HG03342 (cell line): ENCODE data around the gene TAAR9.

ENCODE experiments used
- ATAC-seq: cut with Tn5 transposase; IDR thresholded peaks from one replicate; pipeline ENCODE4 v1.9.1; 2021; ENCODE audit warnings: mild to moderate bottlenecking, moderate library complexity; ENCODE audit not compliant: unreplicated experiment

TAAR9 gene, protein sequence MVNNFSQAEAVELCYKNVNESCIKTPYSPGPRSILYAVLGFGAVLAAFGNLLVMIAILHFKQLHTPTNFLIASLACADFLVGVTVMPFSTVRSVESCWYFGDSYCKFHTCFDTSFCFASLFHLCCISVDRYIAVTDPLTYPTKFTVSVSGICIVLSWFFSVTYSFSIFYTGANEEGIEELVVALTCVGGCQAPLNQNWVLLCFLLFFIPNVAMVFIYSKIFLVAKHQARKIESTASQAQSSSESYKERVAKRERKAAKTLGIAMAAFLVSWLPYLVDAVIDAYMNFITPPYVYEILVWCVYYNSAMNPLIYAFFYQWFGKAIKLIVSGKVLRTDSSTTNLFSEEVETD

DNA sequence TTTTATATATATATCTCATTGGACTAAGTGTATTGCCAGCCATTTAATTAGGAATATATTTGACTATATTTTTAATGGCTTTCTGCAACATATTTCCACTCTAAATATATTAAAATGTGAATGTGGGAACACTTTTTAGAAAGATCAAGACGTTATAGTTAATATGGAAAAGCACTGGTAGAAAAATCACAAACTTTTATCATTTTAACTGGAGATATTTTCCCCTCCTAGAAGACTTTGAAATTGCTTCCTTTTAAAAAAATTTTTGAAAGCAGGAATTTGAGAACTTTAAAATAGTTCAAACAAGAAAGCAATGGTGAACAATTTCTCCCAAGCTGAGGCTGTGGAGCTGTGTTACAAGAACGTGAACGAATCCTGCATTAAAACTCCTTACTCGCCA is at the start of gene TAAR9:
Gene TAAR9 (plus strand): TSS at position 301 of the 400 bp plus-strand sequence. CDS start 13 bp downstream, at position 314.
- no peak for ATAC-seq

DNA sequence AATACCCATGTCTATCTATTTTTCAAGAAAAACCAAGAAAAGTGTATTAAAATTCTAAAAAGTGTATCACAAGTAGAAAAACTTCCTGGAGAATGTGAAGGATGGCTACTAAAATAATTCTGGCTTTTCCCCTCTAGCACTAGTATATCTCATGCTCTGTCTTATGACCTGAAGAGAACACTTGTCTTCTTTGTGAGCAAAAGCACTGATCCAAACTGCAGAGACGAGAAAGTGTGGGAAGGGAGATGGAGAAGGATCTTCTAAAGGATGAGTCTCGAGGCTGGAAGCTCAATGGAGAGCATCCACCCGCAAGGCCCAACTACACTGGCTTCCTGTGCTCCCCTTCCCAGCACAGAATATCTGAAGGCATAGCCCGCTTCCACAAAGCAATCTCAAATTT is 48.7 kb upstream of the TAAR9 start:
- no peak for ATAC-seq

DNA sequence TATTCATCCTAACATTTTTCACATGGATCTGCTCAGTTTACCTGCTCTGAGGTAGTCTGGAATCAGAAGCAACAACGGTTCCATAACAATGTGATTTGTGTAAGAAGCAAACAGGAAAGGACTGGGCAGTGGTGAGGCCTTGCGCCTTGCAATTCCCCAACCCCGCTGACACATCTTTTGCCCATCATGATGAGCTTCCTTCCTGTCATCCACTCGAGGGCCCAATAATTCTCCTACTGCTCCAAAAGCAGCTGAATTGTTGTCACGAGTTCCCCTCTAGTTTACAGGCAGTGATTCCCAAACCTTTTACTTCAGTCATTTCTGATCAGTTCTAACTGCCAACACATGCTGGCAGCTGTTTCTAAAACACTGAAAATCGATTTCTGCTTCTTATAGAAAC is 48.1 kb upstream of the TAAR9 start:
- ATAC-seq, result peak; percentile 42

DNA sequence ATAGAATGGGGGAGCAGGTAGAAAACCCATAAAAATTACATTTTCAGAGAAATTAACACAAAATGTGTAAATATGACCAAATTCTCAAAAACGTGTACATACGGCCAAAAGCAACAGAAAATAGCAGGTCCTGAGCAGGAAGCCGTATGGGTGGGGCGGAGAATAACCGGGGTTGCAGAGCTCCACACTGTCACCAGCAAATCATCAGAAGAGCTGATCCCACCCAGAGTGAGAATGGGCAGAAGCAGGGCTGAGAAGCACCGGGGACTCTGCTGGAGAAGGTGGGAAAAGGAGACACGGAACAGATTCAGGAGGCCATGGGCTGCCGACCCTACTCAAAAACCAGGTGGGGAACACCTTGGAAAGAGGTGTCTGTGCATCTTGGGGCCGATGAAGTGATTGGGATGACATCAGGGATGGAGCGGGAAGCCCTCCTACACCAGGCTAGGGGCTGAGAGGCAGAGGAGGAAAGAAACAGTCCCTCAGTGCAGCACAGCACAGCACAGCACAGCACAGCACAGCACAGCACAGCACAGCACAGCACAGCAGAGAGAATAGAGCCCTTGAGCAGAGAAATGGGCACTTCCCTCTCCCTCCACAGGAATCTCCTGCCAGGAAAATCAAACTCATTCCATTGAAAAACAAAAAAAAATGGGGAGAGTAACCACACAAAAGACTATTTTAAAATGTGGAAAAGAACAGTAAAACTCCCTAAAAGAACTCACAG is 47.4 kb upstream of the TAAR9 start:
- ATAC-seq, result peak; percentile 40

DNA sequence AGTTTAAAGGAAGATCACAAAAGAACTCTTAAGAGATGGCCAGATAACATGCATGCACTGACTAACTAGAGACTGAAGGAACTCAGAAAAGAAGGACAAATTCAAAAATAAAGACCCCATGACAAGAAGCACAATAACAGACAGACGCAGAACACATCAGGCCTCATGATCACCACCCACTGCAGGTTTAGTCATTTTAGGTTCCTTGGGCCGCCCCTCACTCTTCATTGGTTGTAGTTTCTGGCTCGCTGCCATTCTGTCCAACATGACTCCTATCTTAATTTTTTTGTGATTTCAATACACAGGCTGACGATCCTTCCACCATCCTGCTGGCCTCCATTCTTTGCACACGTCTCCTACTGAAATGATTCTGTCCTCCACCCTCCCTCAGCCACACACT is 46.8 kb upstream of the TAAR9 start:
- no peak for ATAC-seq

DNA sequence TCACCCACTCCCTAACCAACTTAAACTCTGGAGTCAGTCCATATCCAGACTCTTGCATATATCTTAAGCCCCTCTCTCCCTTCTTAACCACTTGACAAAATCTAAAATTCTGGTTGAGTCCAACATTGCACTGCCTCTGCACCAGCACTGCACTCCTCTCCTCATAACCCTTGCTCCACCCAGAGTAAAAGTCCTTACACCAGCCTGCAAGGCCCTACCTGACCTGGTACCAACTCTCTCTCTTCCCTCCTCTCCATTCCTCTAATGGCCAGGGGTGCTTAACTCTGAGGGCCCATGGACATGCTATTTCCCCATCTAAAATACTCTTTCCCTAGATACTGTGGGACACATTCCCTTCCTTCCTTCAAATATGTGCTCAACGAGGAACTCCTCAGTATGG is 46.2 kb upstream of the TAAR9 start:
- ATAC-seq, result no peak

DNA sequence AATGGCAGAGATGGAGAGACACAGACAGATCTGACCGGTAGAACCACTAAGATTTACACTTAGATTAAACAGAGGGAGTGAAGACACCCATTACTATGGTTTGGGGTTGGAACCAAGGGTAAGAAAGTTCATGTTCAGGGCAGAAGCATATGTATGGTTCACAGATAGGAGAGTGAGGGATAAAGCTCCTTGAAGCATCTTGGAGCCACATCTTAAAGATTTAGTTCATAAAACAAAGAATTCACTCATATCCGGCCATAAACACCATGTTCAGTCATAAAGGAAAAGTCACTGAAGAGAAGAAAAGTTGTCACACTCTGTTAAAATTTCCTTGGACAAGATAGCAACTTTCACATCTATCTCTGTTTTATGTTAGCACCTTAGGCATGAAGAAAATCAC is 43.1 kb upstream of the TAAR9 start:
- no peak for ATAC-seq

DNA sequence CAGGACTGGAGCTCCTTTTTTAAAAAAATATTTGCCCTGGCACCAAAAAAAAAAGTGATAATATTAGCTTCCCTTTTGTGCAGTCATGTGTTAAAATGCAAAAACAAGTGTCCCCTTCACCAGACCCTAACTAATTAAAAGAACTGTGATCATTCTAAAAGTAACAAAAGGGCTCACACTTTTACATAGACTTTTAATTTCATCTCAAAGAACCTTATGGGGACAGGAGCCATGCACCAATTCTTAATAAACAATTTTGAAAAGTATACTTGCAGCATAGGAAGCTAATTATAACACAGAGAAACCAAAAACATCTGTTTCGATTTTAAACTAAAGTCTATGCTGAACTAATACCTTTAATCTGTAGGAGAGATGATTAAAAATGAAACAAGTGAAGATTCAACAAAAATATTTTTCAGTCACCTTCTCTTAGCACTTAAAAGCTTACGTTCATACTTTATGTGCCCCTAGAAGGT is 42.4 kb upstream of the TAAR9 start:
- peak; percentile 36 for ATAC-seq

DNA sequence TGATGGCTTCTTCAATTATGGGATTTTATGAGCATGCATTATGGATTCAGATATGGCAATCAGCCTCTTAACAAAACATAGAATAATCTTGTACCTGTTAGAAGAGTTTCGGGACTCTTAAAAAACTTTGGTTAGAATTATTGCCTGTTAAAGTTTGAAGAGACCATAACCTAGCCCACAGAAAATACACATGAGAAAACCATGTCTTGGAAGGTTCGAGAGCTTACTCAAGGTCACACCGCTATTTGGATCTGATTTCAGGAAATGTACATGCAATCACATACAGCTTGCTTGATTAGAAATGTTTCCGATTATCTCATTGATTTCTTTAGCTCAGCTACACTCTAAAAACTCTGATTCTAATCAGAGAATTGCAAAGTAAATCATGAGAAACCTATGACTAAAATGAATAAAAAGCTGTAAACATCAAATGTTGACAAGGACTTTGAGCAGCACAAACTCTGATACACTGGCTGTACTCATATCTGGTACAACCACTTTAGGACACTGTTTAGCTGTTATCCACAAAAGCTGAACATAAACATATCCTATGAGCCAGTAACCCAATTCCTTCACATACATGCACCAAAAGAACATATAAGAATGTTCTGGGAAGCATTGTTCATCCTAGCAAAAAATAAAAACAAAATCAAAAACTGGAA is 41.4 kb upstream of the TAAR9 start:
- ATAC-seq, result no peak

DNA sequence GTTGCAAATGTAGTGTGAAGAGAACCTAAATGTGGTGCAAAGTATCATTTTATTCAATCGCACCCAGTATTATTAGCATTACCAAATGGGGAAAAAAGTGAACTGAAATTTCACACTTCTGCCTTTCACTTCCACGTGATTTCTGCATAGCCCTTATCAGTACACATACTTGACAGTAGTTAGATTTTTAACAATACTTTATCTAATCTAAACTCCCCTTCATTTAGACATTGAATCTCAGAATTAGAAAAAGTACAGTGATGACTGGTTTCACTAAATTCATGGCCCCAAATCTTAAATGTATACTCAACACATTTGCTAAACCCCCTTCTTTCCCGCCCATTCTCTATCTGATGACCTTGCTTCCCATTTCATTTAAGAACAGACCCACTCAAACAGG is 39.4 kb upstream of the TAAR9 start:
- peak; percentile 56 for ATAC-seq

DNA sequence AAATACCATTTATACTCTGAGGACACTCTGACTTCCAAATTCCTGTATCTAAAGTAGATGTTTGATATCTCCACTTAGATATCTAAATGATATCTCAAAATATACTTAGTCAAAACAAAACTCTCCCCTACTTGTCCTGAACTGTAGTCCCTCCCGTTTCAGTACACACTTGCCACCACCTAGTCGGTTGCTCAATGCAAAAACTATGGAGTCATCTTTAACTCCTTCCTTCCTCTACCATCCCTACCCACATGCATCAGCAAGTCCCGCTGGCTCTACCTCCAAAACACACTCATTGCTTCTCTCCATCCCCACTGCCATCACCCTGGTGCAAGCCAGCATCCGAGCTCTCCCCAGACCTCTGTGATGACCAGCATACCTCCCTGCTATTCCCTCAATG is 38.3 kb upstream of the TAAR9 start:
- no peak for ATAC-seq

DNA sequence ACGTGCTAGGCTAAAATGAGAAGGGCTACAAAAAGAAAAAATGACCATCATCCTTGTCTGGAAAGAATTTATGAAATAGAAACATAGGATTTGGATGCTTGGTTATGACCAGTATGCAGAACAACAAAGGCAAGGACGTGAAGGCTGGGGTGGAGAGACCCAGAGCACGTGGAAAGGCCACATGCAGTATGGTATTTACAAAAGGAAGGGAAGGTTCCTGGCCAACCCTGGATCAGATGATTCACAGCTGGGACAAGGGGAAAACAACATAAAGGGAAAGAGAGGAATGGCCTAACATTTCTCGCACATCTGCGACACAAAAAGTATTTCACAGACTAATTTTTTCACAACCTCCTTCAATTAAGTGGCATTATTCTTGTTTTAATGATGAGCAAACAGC is 33.3 kb upstream of the TAAR9 start:
- no peak for ATAC-seq

DNA sequence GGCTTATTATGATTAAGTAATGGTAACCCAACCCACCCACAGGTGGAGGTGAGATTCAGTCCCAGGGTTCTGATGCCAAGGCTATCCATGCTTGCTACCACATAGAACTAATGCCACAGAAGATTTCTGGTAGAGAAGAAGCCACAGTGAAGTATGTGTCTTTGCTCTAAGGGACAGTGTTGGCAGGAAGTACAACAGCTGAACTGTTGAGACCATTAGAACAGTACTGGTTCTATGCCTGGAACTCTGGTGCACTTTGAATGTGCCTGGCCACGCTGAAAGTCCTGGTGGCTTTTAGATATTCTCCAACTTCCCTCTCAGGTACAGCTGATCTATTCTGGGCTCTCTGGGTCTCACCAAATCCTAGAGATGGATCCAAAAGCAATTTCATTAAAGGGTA is 32.9 kb upstream of the TAAR9 start:
- ATAC-seq, result no peak

DNA sequence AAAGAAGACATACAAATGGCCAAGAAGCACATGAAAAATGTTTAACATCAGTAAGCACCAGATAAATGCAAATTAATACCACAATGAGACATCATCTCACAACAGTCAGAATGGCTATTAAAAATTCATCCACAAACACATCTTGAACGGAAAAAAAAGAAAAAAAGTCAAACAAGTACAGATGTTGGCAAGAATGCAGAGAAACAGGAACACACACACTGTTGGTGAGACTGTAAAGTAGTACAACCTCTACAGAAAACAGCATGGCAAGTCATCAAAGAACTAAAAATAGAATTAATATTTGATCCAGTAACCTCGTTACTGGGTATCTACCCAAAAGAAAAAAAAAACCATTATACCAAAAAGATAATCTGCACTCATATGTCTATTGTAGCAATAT is 31.6 kb upstream of the TAAR9 start:
- no peak for ATAC-seq

DNA sequence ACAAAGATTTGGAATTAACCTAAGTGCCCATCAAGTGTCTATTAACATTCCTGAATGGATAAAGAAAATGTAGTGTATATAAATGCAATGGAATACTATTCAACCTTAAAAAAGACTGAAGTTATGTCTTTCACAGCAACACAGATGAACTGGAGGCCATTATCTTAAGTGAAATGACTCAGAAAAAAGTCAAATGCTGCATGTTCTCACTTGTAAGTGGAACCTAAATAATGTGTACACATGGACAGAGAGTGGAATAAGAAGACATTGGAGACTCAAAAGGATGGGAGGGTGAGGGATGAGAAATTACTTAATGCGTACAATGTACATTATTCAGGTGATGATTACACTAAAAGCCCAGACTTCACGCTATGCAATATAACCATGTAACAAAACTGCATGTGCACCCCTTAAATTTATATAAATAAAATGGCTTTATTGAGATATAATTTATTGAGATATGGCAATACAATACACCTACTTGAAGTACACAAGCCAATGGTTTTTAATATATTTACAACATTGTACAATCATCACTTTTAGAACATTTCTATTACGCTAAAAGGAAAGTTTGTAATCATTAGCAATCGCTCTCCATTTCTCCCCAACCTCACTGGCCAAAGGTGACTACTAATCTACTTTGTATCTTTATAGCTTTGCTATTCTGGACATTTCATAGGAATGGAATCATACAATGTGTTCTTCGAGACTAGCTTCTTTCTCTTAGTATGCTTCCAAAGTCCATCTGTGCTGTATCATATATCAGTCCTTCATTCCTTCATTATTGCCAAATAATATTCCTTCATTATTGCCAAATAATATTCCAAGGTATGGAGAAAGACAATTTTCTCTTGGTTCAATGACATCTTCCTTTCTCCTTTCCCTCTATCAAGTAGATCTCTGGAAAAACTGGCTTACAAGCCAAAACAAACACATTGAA is 30.9 kb upstream of the TAAR9 start:
- ATAC-seq, result no peak

DNA sequence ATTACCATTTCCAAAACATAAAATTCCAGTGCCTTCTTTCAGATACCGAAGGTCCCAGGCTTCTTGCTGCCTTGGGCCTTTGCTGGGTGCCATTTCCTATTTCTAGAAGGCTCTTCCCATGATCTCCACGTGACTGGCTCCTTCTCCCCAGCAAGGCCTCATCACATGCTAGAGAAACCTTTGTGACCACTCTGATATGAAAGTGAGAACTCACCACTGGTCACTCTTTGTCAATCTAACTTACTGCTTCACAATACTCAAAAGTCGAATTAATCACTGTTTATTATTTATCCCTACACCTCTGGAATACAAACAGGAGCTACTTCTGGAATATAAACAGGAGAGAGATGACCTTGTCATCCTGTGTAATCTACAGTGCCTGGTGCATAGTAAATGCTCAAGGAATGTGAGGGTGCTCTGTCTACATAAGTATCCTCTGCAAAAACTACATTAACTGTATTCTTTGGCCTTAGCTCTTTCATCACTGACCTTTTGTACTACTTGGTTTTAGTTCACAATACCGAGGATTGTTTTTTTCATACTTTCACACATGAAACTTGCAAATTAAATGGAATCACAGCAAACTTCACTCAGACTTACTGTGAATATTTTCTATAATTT is 26.8 kb upstream of the TAAR9 start:
- no peak for ATAC-seq

DNA sequence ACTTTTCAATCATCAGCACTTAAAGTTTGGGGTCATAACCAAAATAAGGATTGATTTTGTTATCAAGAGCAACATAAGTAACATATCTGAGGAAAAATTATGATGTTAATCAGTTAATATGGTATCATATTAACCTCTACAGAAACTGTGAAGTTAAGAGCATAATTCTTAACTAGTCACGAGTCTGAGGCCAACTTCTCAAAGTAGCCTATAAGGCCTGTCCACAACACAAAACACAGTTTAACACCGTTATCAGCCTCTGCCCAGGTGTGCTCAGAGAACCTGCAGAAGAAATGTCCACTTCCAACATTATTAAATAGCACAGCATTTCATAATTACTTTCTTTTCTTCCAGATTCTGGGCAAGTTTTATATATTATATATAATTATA is 26.3 kb upstream of the TAAR9 start:
- ATAC-seq, result no peak

DNA sequence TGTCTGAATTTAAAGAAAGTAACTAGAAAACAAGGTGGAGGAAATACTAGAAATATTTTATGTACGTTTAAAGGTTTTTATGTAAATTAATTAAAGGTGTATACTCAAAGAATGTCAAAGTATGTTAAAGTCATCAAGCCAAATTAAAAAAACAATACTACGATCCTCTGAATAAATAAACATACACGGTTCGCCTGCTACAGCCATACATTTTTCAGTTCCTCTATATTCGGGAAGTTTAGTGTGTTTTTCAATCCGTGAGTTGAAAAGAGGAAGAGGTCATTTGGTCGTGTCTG is 25.8 kb upstream of the TAAR9 start:
- no peak for ATAC-seq

DNA sequence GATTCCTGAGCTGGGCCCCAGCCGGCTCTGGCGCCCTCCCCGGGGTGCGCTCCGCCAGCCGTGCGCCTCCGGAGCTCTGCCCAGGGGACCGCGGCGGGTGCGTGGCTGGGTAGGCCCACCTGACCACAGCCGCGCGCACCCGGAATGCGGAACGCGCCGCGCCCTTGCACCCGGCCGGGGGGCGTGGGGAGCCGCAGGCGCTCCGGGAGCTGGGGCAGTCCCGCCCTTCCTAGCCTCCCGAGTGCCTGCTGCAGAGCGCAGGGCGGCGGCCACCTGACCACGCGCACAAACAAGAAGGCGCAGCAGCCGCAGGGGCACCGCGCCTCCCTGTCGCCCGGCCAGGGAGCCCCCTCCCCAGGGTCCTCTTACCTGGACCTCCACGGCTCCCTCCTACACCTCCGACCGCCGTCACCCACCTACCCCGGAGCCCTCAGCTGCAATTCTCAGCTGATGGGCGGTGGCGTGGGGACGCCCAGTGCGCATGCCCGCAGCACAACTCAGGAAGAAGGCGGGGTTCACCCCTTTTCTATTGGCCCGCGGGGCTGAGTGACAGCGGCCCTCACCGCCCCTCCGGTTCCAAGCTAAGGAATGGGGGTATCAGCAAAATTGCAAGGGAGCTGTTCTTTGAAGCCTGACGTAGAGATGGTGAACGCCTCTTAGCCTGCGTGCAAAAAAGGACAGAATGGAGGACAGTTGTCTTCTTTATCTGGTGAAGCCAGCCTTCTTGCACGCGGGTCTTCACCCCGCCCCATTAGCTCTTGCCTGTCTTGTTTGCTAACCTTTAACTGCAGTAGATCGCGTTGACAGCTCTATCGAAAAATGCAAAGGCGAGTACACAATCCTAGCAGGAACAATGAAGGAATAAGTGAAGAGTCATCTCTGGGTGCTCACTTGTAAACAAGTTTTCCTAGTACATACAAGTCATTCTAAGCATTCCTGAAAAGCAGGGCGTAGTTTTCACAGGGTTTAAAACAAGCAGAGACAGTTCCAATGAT is 25.1 kb upstream of the TAAR9 start, which contains the start of gene STX7:
Gene STX7 (minus strand): TSS at position 479 of the 995 bp plus-strand sequence. CDS start 9,586 bp downstream, outside the sequence.
- peak; percentile 89 for ATAC-seq
